Kasumi-1 (cell line): Measurements from ENCODE around the gene KCNN3.
"Not testable (repeated sequence)": the region's sequence is repeated elsewhere in the genome, so short reads cannot be mapped to it uniquely, and the experiment has no call there.

Experiments
- DNase-seq, 2 experiments: peaks; one replicate each; lab custom pipeline; 2025; lab: John Stamatoyannopoulos, UW

Gene KCNN3

DNA sequence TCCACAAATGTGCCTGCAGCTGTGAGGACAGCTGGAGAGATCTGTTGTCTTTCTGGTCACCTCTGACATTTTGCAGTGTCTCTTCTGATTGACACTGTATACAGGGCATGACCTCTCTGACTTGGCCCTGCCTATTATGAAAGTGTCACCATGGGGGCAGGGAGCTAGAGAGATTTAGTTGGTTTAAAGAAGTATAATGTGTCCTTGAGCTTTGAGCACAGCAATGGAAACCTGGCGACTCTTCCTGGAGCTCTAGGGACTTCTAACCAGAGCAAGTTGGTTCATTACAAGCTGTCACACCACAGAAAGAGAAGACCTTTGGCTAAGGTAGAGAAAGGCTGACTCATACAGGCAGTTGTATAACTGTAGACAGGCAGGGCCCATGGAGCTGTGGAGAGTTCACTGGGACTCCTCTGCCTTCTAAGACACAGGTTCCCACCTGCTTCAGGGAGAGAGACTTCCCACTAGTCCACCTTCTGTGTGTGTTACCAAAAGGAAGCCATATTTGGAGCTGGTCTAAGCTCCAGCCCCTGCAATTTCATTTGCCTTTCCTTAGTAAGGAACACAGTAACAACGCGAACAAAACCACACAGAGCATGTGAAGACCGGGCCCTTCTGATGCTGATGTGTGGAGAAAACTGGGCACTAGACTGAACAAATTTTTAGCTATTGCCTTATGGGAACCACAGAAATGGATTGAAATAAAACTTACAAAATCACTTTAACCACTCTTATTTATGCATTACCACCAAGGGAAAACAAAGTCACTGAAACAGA, 171.6 kb downstream of the KCNN3 start:
- no peak for DNase-seq

DNA sequence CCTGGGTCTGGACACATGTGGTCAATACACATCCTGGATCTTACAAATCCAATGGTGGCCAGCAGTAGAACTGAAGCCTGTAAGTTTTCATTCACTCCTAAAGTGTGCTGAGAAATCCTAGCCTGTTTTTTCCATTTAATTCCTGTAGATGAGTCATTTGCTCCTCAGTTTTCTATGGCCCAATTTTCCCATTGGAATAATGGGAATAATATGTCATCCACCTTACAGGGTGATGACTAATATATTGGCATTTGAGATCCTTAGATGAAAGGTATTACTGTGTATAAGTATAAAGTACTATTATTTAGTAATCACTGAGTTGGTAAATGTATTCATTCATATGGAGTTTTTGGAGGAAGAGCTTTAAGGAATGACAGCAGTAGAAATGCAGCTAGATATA, 172.4 kb downstream of the KCNN3 start:
- DNase-seq: no peak

DNA sequence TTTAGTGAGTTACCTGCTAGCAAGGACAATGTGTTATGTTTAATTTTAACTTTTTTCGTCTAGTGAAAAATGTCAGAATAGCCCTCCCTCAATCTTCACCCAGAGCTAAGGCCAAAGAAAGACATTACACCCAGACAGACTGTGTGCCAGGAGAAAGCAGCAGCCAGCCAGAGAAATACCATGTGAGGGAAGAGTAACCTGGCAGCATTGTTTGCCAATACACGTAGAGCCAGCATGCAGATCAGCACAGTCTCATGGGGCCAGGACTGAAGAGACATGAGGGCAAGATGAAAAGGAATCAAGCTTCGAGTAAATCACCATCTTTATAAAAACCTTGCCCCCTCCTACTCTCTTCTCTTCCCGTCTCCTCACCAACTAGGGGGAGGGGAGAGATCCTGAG, 173.6 kb downstream of the KCNN3 start:
- no peak for DNase-seq

DNA sequence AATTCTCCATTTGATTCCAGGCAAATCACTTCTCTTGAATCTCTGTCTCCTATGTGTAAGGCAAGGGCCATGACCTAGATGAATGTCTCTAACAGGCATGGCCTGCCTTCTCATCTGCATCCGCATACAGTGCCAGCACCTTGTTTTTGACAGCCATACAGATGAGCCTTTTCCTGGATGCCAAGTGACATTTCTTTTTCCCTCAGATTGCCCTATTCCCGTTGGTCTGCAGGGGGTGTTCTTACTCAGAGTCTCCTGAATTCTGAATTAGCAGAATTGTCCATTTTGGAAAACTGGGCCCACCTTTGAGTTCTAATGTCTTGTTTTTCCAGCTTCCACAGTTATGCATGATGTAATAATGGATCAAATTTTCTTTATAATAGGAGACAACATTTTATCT, 174.1 kb downstream of the KCNN3 start:
- no peak for DNase-seq

DNA sequence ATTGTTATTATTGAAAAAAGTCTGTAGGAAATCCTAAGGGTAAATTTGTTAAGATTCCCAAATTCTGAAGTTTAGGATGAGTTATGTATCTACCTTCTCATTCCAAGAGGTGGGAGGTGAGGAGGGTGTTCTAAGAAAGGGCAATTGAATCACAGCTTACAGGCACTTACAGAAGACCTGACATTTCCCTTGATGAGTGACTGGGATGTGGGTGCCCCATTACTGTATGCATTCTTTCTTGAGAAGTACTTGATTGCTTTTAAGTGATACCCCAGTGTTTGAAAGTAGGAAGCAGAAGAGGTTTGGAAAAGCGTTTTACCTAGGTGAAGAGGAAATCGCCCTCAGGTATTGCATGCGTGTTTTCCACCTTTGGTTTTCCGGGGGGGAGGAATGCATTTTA, 175.1 kb downstream of the KCNN3 start:
- DNase-seq: no peak

DNA sequence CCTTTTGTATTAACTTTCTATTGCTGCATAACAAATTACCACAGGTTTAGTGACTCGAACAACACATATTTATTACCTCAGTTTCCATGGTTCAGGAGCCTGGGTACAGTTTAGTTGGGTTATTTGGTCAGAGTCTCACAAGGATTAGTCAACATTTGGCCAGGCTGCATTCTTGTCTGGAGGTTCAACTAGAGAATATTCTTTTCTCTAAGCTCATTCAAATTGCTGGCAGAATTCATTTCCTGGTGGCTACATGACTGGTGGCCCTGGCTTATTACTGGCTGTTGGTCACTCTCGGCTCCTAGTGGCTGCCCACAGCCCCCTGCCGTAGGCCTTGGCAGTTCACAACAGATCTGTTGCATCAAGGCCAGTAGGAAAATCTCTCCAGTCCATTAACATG, 181.0 kb downstream of the KCNN3 start:
- no peak for DNase-seq

DNA sequence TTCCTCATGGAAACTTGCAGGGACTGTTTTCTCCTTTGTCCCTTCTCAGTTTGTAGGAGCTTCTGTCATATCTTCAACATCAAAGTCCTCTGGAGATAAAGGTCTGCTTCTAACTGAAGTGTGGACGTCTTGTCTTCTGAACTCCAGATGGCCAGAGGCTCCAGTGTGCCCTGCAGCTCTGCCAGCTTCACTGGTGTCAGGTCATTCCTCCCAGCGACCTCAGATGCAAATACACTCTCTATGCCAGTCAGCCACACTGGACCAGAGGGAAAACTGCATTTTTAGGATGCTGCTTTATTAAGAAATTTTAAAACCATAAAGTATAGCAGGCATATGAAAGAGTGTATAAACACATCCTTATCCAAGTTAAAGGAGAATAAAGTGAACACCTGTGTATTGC, 183.6 kb downstream of the KCNN3 start:
- DNase-seq: no peak

DNA sequence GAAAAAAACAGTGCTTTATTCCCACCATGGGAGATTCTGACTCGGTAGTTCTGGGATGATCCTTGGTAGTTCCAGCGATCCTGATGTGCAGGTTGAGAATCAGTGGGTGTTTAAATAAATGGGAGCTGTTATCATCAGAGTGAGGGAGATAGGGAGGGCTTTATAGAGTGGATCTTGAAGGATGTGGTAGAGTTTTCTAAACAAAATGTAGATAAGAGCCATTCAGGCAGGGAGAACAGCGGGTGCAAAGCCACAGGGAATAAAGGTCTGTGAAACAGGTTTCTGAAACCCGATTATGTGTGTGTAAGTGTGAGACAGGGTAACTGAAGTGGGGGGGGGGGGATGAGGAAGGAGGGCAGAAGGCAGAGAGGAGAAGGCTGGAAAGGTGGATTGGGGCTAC, 186.3 kb downstream of the KCNN3 start:
- no peak for DNase-seq

DNA sequence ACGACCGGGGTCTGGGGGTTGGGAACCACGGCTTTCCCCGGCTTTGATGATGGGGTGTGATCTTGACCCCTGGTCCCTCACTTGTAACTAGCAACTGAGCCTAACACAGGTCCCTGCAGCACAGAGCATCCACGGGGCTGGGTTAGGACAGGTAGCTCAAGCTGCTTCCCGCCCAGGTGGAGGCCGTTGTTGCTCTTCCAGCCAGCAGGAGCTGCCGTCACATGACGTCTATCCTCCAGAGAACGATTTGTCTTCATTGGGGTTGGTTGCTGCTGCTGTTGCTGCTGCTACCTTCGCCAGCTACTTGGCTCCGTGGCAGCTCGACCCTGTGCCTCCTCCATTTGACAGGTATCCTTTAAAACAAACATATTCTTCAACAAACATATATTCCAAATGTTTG, 187.8 kb downstream of the KCNN3 start:
- no peak for DNase-seq

DNA sequence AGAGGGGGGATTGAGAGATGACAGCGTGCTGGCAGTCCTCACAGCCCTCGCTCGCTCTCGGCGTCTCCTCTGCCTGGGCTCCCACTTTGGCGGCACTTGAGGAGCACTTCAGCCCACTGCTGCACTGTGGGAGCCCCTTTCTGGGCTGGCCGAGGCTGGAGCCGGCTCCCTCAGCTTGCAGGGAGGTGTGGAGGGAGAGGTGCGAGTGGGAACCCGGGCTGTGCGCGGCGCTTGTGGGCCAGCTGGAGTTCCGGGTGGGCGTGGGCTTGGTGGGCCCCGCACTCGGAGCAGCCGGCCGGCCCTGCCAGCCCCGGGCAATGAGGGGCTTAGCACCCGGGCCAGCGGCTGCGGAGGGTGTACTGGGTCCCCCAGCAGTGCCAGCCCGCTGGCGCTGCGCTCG, 192.2 kb downstream of the KCNN3 start:
- DNase-seq: not testable (repeated sequence)

DNA sequence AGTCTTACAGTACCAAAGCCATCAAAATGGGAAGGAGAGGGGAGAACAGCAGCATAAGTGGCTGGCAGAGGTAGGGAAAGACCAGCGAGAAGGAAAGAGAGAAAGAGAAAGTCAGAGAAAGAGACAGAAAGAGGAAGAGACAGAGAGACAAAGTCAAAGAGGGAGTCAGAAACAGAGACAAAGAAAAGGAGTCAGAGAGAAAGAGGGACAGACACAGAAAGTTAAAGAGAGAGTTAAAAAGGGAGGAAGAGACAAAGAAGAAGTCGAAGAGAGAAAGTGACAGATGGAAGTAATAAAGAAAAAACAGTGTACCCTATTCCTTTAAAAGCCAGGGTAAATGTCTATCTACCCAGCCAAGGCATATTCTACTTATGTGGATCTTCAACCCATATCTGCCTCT, 193.2 kb downstream of the KCNN3 start:
- DNase-seq: not testable (repeated sequence)

DNA sequence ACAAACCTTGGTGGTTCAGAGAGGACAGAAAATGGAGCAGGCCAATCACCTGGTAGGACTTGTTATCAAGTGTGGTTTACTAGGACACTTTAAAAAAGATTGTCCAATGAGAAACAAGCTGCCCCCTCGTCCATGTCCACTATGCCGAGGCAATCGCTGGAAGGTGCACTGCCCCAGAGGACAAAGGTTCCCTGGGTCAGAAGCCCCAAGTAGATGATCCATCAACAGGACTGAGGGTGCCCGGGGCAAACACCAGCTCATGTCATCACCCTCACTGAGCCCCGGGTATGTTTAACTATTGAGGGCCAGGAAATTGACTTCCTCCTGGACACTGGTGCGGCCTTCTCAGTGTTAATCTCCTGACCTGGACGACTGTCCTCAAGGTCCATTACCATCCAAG, 195.6 kb downstream of the KCNN3 start:
- not testable (repeated sequence) for DNase-seq

DNA sequence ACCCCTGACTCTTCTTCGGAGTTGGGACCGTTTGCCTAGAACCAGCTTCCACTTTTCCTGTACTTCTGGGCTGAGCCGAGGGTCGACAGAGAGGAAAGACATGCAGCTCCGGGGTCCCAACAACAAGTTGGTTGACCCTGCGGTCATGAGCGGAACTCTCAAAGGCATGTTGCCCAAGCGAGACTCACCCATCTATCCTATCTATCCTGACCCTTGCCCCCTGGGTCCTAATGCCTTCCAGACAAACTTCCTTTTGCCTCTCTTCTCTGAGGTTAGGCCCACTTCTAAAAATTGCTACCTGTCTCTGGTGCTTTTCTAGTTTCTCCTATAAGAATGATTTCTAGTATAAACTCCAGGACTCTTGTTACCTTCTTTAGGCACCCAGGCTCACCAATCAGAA, 197.8 kb downstream of the KCNN3 start:
- DNase-seq: peak in 1 of 2 experiments; percentile 15

DNA sequence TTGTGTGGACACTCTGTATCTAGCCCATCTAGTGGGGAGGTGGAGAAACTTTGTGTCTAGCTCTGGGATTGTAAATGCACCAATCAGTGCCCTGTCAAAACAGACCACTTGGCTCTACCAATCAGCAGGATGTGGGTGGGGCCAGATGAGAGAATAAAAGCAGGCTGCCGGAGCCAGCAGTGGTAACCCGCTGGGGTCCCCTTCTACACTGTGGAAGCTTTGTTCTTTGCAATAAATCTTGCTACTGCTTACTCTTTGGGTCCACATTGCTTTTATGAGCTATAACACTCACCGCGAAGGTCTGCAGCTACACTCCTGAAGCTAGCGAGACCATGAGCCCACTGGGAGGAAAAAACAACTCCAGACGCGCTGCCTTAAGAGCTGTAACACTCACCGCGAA, 198.7 kb downstream of the KCNN3 start:
- DNase-seq: peak; percentile 24 to 41

DNA sequence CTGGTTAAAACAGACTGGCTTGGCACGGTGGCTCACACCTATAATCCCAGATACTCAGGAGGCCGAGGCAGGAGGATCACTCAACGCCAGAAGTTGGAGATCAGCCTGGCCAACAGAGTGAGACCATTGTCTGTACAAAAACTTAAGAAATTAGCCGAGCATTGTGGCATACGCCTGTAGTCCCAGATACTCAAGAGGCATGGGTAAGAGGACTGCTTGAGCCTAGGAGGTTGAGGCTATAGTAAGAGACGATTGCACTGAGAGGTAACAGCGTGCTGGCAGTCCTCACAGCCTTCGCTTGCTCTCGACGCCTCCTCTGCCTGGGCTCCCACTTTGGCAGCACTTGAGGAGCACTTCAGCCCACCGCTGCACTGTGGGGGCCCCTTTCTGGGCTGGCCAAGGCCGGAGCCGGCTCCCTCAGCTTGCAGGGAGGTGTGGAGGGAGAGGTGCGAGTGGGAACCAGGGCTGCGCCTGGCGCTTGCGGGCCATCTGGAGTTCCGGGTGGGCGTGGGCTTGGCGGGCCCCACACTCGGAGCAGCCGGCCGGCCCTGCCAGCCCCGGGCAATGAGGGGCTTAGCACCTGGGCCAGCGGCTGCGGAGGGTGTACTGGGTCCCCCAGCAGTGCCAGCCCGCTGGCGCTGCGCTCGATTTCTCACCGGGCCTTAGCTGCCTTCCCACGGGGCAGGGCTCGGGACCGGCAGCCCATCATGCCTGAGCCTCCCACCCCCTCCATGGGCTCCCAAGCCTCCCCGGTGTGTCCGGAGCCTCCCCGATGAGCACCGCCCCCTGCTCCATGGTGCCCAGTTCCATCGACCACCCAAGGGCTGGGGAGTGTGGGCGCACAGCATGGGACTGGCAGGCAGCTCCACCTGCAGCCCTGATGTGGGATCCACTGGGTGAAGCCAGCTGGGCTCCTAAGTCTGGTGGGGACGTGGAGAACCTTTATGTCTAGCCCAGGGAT, 199.5 kb downstream of the KCNN3 start:
- DNase-seq: not testable (repeated sequence)

DNA sequence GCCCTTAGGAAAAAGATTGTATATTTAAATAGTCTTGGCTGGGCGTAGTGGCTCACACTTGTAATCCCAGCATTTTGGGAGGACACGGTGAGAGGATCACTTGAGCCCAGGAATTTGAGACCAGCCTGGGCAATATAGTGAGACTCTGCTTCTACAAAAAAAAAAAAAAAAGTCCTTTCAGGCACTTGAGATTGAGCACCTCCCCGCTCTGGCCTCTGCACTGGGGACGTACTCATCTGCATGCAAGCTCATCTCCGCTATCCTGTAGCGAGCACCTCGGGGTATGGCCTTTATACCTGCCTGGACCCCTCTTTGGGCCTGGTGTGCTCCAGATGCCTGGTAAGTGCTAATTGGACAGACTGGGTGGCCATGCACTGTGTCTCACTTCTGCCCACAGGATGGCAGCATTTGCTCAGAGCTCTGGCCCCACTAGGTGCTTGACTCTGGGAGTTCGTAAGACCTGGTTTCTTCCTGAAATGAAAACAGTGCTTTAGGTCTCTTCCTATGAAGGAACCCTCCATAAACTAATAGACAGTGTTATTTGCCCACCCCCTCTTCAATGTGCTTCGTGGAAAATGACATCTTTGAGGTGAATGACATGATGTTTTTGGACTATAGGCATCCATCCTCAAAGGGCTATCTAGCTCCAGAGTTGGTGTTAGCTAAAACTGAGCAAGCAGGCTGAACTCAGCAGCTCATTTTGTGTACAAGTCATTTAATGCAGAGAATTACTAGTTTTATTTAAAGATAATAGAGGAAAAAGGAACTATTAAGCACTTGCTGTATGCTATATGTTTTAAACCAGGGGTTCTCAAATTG, 200.4 kb downstream of the KCNN3 start:
- peak; percentile 79 to 82 for DNase-seq

DNA sequence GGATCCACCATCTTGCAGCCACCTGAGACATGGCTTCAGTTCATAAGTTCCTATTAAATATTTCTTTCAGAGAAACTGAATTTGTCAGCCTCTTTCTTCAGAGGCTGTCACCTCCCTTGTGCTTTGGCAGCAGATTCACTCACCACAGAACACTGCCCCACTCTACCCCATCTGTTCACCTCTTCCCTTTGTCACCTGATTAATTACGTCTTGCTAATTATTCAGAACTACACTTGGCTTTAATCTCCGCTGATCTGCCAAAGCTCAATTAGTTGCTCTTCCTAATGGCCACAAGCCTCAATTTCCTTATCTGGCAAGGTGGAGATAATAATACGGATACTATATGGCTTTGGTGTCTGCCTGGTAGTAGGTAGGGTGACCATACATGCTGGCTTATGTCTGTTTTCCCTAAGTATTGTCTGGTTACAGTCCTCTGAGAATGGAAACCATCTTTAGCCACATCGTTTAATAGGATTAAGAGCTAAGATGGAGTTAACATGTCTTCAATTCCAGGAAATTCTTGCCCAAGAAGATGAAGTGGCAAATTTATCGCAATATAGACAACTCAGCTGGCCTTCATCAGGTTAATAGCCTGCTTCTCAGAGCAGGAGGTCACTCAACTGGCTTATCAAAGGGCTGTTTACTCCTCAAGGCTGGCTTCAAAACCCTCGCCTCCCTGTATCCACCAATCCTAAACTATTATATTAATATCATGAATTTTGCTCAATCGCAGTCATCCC, 203.9 kb downstream of the KCNN3 start:
- DNase-seq: no peak

DNA sequence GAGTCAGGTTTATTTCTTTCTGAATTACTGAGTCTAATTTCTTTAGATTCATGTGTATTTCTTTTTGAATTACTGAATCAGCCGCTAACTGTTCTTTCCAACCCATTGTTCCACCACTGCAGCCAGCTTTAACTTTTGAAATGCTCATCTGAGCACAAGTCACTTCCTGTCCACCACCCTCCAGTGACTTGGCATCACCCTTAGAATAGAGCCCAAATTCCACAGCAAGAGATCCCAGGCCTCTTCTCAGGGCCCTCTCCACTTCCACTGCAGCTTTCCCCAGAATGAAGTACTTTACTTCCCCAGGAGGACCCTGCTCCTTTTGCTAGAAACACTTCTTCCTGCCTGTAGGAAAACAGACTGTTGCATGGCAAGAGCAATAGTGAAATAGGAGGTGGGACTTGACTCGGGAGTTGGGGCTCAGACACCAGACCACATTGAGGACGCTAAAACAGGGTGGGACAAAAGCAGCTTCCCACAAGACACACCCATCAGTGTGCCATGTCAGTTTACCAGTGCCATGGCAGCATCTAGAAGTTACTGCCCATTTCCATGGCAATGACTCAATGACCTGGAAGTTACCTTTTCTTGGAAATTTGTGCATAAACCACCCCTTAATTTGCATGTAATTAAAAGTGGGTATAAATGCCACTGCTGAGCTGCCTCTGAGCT, 205.6 kb downstream of the KCNN3 start:
- no peak for DNase-seq

DNA sequence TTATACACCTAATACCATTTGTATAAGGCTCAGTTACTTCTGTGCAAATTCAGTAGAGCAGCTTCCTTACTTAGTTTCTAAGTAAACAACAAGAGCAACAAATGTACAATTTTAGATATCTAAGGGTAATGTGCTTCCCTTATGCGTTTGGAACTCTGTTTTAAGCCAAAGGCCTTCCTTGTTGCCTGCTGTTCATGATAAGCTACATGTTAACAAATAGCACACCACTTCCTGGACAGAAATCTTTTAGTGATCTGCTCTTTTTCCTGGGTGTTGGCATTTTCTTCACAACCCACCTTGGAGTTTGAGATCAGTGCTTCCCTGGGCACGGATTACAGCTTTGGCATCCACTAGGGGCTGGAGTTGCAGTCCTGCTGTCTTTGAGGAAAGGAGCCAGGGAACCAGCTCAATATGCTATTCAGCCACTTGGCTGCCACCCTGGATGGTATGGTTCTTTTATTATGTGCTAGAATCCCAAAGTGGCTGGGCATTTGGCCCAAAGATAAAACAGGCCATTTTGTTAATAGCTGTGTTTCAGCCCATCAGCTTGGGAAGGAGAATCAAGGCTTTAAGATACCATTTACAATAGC, 206.5 kb downstream of the KCNN3 start:
- DNase-seq: no peak

DNA sequence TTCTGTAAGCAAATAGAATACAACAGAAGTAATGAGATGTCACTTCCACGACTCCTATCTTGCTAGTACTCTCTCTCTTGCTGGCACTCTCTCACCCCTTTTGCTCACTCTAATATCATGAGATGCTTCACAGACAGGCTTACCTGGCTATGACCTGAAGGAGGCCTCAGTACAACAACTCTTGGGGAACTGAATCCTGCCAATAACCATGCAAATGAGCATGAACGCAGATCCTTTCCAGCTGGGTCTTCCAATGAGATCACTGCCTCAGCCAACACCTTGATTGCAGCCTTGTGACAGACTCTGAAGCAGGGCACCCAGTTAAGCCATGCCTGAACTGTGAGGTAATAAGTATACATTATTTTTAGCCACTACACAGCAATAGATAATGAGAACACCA, 209.0 kb downstream of the KCNN3 start:
- DNase-seq: no peak
